Effector memory CD4-positive, alpha-beta T cell (primary cell): Measurements from ENCODE around the gene MICAL3.
A peak's percentile ranks its signal among the peaks of the same experiment; 100 is the strongest.

ENCODE experiments used
- DNase-seq, 3 donors: peaks; one replicate each; pipeline ENCODE4 v3.0.0-alpha.2; 2020
- H3K27ac ChIP-seq: 2 replicates; pipeline ENCODE4 v1.7.0; 2013; ENCODE audit warnings: mild to moderate bottlenecking, low read length, moderate library complexity; ENCODE audit not compliant: insufficient read depth, poor library complexity, severe bottlenecking
- H3K27me3 ChIP-seq: replicated peaks from 2 replicates; pipeline ENCODE4 v1.7.0; 2013; ENCODE audit warnings: mild to moderate bottlenecking, low read length; ENCODE audit not compliant: insufficient read depth, control insufficient read depth, poor library complexity, severe bottlenecking
- H3K36me3 ChIP-seq: 2 replicates; pipeline ENCODE4 v1.7.0; 2013; ENCODE audit warnings: mild to moderate bottlenecking, low read length, moderate library complexity; ENCODE audit not compliant: control insufficient read depth, insufficient read depth
- H3K4me1 ChIP-seq: 2 replicates; pipeline ENCODE4 v1.7.0; 2013; ENCODE audit warnings: low read length, mild to moderate bottlenecking; ENCODE audit not compliant: control insufficient read depth, insufficient read depth, poor library complexity, severe bottlenecking
- H3K4me3 ChIP-seq: 2 replicates; pipeline ENCODE4 v1.7.0; 2013; ENCODE audit warnings: low read length, low read depth, mild to moderate bottlenecking; ENCODE audit not compliant: insufficient read depth, poor library complexity, severe bottlenecking
- H3K9me3 ChIP-seq: 2 replicates; pipeline ENCODE4 v1.7.0; 2013; ENCODE audit warnings: mild to moderate bottlenecking, low read length, moderate library complexity; ENCODE audit not compliant: control insufficient read depth

MICAL3 gene

DNA sequence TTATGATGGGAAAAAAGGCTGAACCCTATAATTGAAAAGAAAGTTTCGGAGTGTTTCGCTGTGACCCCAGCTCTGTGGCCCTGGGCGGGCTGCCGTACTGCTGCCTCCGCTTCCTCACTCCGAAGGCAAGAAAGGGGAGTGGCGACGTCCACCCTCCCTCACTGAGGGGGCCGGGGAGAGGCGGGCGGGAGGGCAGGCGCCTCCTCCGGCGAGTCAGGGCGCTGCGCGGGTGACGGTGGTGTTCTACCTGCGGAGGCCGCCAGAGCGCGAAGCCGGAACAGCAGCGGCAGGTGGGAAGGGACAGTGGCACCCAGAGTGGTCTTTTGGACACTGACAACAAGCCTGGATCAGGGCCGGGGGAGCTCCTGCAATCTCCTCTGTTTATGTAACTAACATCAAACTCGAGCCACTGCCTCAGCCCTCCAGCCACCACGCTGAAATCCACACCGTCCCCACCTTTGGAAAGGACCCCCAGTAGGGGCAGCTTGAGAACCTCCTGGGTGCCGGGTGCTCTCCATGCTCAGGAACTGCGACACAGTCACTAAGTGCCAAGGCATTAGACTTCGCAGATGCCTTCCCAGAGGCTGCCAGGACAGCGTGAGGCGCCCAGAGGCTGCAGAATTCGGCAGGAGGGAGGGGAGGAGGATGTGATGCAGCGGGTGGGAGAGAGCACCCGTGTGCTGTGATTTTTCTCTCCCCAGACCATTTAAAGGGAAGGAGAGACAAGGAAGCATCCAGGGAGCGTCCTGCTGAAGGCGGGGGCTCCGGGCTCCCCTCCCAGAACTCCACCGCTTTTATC, 275.6 kb downstream of the MICAL3 start:
- Histone ChIP-seq H3K27ac (no peak overlapping the region), H3K36me3 (peaks cover 9% of the 10 kb centered on the region), H3K4me1 (no peaks in the 10 kb centered on the region), H3K4me3 (no peak overlapping the region), H3K27me3 (no peaks in the 10 kb centered on the region), H3K9me3 (no peaks in the 10 kb centered on the region)
- no peak for DNase-seq

DNA sequence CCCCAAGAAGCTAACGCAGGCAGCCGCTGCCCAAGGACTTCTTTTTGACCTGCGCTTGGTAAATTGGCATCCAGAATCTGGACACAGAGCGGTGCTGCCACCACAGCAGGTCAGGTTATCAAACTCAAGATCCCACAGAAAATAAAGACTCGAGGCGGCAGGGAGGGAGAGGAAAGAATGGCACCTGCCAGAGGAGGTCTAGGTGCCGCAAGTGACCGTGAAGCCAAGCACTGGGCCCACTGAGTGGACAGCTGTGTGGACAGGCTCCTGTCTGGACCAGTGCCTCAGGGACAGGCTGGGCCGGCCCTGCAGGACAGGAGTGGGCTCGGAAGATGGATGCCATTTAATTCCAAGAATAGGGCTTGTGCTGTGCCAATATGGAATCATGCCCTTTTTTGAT, 277.4 kb downstream of the MICAL3 start:
- no peak for DNase-seq
- no peak overlapping the region for H3K27ac ChIP-seq
- no peaks in the 10 kb centered on the region for H3K4me1 ChIP-seq
- H3K36me3 ChIP-seq, result peaks cover 21% of the 10 kb centered on the region
- H3K9me3 ChIP-seq, result no peaks in the 10 kb centered on the region
- H3K4me3 ChIP-seq, result no peak overlapping the region
- no peaks in the 10 kb centered on the region for H3K27me3 ChIP-seq

DNA sequence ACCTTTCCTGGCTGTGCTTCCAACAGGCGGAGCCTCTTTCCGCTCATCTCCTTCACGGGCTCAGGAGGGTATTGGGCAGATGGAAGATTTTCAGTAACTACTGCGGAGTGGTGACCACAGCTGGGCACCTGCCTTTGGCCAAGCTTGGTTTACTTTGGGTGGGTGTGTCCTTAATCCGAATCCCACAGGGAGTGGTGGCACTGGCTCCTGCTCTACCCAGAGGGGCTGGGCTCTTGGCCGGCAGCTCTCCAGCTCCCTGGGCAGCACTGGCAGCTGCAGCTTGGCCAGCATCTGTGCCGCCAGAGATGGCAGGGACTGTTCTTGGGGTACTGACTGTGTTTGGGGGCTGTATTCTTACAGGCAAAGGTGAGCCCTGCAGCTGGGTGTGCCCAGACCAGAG, 279.9 kb downstream of the MICAL3 start:
- peak overlapping the region; percentile 11 for H3K27ac ChIP-seq
- H3K4me3 ChIP-seq, result no peak overlapping the region
- H3K4me1 ChIP-seq, result no peaks in the 10 kb centered on the region
- H3K36me3 ChIP-seq, result peaks cover 17% of the 10 kb centered on the region
- DNase-seq, result no peak
- no peaks in the 10 kb centered on the region for H3K27me3 ChIP-seq
- no peaks in the 10 kb centered on the region for H3K9me3 ChIP-seq

DNA sequence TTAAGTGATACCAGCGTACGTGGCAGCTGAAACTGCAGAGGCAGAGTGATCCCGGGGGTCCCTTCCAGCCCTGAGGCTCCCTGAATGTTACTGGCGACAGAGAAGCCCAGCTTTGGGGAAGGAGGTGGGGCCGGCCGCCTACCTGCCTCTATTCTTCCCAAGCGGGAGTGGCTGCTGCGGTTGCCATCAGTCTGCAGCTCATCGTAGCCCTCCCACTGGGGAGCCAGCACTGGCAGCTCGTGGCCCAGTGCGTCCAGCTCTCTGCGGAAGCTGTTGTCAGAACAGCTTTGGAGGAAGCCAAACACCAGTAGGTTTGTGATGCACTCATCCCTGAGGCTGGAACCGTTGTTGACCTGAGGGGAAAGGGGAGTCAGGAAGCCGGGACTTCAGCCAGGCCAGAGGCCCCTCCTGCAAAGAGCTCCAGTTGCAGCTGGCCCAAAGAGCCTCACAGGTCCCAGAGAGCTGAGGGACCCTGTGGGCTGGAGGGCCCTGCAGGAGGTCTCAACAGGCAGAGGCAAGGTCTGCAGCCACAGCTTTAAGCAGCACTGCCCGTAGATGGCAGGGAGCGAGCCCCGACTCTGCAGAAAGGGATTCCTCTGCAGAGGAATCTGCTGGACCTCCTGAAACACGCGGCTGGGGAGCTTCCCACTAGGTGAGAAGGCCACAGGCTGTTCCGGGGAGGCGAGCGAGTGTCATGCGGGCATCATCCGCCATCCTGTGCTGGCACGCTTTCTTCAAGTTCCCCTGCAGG, 280.5 kb downstream of the MICAL3 start:
- Histone ChIP-seq H3K27ac (no peak overlapping the region), H3K4me3 (no peak overlapping the region), H3K9me3 (no peaks in the 10 kb centered on the region), H3K27me3 (no peaks in the 10 kb centered on the region), H3K4me1 (no peaks in the 10 kb centered on the region), H3K36me3 (peaks cover 21% of the 10 kb centered on the region)
- no peak for DNase-seq

DNA sequence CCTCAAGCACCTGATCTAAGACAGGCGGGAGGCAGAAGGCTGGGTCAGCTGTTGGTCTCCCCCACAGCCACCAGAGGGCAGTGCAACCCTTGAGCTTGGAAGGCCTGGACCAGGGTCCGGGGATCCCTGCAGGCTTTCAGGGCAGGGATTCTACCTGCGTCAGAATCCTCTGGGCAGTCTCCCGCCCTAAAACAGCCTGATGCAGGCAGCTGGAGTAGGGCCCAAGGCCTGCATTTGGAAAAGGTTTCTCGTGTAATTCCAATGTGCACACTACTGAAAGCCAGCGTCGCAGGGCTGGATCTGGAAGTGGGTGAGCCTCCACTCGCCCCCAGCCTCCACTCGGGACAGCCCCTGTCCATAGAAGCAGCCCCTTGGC, 281.8 kb downstream of the MICAL3 start:
- H3K4me3 ChIP-seq, result no peak overlapping the region
- no peak overlapping the region for H3K27ac ChIP-seq
- no peaks in the 10 kb centered on the region for H3K27me3 ChIP-seq
- no peaks in the 10 kb centered on the region for H3K9me3 ChIP-seq
- H3K36me3 ChIP-seq, result peaks cover 34% of the 10 kb centered on the region
- H3K4me1 ChIP-seq, result no peaks in the 10 kb centered on the region
- peak; percentile 32 to 48 (median 47) for DNase-seq

DNA sequence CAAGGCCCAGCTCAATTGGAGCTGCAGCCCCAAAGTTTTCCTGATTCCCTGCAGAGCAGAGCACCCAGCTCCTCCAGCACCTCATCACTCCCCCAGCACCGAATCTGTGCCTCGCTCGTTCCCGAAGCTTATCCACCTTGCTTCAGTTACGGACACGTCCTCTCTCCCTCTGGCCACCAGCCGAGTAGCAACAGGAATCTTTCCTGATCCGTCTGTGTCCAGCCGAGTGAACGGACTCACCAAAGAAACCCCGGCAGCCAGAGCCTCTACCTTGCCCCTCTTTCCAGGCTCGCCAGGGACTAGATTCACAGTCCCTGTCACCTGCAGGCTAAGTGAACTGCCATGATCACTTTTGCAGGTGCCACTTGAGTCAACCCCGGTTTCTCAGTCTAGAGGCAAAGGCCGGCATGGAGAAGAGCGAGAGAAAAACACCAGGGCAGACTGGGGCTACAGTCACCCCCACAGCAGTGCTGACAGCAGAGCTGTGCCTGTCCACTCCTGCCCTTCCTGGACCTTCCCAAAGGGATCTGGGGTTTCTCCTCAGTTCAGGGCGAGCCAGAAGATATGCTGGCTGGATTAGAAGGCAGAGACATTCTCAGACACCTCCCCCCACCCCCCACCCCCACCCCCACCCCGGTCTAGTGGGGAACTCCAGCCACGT, 282.4 kb downstream of the MICAL3 start:
- Histone ChIP-seq H3K4me1 (no peaks in the 10 kb centered on the region), H3K4me3 (no peak overlapping the region), H3K27ac (peak overlapping the region; percentile 42), H3K27me3 (no peaks in the 10 kb centered on the region), H3K36me3 (peaks cover 37% of the 10 kb centered on the region), H3K9me3 (no peaks in the 10 kb centered on the region)
- no peak for DNase-seq

DNA sequence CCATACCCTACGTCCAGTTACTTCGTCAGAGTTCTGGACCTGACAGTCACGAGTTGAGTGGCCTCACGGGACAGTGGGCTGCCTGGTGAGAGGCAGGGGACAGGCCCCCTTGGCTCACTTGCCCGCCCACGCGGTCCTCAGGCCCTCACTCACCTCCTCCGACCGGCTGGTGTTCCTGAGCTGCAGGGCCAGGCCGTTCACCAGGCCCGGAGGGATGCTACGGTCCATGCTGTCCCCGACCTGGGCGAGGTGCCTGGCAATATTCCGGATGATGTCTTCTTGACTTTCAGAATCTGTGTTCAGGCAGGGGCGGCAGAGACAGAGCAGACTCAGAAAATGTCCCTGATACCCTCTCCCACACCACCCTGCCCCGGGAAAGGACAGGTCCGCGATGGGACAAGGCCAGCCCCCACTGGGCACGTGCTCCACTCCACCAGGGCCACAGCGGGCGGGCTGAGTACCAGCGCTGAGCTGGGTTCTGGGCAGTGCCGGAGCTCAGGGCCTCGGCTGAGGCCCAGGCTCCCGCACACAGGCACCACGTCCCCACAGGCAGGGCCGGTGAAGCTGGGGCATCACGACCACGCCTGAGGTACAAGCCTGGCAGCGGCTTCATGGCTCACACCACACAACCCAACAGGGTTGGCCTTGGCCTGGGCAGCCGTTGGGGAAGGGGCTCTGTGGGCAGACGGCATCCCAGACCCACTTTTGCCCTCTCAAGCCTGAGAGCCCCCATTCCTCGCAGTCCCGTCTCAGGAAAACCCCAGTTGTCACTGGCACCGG, 285.0 kb downstream of the MICAL3 start:
- Histone ChIP-seq H3K9me3 (no peaks in the 10 kb centered on the region), H3K27ac (no peak overlapping the region), H3K4me1 (no peaks in the 10 kb centered on the region), H3K27me3 (no peaks in the 10 kb centered on the region), H3K36me3 (peaks cover 47% of the 10 kb centered on the region), H3K4me3 (no peak overlapping the region)
- no peak for DNase-seq

DNA sequence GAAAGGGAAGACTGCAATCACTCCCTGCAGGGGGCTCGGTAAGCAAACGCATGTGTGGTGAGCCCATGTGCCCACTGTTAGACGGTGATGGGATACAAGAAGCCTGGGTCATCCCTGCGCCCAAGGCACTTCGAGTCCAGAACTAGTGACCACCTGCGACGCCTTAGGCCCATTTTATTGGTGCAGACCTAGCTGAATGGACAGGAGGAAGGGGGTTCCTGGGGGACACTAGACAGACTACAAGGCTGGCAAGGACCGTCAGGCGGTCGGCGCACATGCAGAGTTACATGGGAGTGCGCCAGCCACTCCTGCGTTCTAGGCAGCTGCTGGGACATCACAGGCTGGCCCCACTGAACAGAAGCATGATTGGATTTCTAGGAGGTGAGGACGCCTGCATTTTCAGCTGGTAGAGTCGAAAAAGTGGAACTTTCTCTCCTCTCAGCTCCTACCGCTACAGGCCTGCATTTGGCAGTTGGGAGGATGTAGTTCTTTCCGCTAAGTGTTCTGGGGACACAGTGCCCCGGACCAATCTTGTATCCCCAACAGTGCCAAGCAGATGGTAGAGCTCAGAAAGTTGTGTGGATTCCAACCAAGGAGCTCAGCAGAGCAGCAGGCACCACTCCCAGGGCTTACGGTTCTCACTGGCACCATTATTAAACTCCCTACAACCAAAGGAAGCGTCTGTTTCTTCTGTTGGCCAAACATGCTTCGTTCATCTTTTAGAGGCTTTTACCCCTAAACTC, 285.8 kb downstream of the MICAL3 start:
- Histone ChIP-seq H3K9me3 (no peaks in the 10 kb centered on the region), H3K27me3 (no peaks in the 10 kb centered on the region), H3K4me3 (no peak overlapping the region), H3K4me1 (no peaks in the 10 kb centered on the region), H3K27ac (no peak overlapping the region), H3K36me3 (peaks cover 50% of the 10 kb centered on the region)
- no peak for DNase-seq
